ENCODE results near the gene CBLIF.

GRCh38 chr11:59894616-59895015 lies 49.3 kb upstream of the CBLIF start:
- TF ChIP-seq POLR2A (IDR thresholded peaks at IDR 0.05) (no peak), CTCF (IDR thresholded peaks at IDR 0.05) (no peak), POLR2AphosphoS5 (IDR thresholded peaks at IDR 0.05) (no peak)
